A204.1 (cell line): Measurements from ENCODE around the gene OGFR.

Experiments
- FAIRE-seq: peaks from 2 replicates; lab custom pipeline; 2012; peaks lifted over from hg19 to GRCh38; lab: Jason Lieb, UNC

OGFR gene

DNA sequence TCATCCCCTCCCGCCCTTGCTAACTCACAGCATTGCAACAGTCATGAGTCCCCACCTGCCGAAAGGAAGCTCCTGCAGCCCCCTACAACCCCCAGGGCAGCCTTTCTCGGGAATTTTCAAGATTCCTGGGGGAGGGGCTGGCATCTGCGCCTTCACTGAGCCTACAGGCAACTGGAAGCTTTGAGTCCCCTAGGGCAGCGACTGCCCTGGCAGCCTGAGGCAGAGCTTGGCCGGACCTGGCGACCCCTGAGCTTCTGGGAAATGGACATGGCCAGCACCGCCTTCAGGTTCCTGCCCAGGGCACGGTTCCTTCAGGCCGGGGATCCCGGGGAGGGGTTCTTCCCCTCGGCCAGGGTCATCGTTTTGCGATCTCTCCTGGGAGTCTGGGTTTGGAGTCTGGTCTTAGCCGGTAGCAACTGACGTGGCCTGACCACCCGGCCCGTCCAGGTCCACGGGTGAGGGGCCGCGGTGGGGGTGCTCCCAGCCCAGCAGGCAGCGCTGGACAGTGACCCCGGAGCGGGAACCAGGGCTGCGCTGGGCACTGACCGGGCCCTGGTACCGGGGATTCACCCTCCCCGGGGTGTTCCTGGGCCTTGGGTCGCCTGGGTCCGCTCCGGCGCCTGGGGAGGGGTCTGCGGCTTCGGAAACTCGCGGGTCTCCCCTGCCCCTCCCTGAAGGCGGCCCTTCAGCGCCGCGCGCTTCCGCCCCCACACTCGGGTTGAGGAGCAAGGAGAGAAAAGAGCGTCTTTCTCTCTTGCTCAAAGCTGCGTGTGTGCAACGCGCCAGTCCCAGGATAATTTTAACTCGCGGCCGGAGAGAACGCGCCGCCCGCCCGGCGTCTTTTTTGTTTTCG, 11.6 kb downstream of the OGFR start:
- no peak for FAIRE-seq

DNA sequence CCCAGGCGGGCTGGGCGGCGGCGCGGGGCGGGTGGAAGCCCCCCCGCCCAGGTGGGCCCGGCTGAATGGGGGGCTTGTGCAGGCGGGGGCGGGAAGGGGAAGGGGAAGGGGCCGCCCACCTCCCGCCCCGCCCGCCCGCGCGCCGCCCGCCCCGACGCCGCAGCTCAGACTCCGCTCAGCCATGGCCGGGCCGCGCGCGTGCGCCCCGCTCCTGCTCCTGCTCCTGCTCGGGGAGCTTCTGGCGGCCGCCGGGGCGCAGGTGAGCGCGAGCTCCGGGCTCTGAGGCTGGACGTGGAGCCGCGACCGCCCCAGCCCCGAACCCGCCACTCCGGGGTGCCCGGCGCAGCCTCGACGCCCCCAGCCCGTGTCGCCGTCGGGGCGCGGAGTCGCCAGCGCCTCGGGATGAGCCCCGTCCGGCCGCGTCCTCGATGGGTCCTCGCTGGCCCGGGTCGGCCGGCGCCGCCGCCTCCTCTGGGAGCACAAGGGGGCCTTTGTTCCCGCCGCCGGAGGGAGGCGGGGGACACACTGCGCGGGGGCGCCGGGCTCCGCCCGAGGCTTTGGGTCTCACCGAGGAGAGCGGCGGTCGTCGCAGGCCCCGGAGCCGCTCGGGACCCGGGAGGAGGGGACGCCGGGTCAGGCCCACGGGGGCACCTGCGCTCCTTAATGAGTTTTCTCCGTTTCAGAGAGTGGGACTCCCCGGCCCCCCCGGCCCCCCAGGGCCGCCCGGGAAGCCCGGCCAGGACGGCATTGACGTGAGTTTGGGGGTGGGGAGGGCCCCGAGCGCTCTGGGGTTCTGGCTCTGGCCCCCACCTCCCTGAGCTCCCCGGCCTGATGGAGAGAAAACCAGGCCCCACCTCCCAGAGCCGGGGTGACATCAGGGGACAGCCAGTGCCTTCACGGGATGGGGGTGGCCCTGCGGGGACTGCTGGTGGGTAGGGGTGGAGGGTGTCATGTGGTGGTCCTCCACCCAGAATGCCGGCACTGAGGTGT, 12.5 kb downstream of the OGFR start, which contains the start of gene COL9A3:
TSS of gene COL9A3 (plus strand) at position 167 of the 990 bp plus-strand sequence. CDS start at position 182, 15 bp downstream.
- FAIRE-seq, result no peak

DNA sequence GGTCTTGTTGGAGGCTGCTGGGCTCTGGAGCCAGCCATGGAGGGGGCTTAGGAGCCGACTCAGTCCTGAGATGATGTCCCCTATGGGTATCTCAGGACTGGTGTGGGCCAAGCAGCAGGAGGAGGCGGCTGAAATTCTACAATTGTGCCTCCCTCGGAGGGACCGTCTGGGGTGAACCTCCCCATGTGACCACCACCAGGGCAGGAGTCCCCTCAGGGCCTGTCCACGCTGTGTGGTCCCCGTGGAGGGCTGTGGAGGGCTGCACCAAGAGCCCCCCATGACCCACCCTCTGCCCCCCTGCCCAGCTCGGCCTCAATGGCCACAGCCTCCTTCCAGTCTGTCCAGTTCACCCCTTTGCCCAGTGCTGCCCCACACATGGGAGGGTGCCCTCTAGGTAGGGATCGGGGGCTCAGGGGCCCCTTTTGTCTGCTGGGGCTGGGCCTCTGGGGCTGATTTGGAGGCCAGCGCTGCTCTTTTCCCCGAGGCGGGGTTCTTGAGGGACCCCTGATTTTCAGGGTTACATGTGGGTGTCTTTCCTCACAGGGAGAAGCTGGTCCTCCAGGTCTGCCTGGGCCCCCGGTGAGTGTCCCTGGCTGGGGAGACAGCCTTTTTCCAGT, 13.4 kb downstream of the OGFR start:
- no peak for FAIRE-seq

DNA sequence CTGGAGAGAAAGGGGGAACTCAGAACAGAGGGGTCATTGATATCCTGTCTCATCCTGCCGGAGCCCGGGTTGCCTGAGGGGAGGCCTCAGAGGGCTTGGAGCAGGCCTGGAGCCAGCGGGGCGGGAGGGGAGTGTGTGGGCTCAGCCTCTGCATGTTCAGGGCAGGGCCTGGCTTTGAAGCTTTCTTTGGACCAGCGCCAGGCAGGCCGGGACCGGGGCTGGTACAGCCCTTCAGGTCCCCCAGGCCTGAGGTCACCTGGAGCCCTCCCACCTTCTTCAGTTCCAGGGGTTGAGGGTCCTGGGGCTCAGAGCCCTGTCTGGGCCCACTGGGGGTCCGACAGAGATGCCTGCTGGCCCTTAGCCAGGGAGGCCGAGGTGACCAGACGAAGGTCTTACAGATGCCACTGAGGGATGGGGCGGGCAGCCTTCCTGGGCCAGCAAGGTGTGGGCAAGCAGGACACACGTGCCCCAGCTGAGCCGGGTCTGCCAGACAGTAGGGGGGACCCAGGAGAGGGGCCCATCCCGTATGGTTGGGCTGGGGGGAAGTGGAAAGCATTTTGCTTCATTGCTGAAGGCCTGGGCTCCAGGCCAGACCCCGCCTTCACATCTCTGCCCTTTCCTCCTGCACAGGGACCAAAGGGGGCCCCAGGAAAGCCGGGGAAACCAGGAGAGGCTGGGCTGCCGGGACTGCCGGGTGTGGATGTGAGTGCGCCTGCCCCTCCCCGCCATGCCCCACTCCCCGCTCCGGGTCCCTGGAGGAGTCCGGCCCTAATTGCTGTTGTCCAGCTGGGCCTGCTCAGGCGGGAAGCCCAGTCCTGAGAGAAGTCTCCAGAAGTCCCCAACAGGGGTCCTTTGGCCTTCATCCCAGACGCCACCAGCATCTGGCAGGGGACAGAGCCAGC, 14.2 kb downstream of the OGFR start:
- FAIRE-seq, result no peak

DNA sequence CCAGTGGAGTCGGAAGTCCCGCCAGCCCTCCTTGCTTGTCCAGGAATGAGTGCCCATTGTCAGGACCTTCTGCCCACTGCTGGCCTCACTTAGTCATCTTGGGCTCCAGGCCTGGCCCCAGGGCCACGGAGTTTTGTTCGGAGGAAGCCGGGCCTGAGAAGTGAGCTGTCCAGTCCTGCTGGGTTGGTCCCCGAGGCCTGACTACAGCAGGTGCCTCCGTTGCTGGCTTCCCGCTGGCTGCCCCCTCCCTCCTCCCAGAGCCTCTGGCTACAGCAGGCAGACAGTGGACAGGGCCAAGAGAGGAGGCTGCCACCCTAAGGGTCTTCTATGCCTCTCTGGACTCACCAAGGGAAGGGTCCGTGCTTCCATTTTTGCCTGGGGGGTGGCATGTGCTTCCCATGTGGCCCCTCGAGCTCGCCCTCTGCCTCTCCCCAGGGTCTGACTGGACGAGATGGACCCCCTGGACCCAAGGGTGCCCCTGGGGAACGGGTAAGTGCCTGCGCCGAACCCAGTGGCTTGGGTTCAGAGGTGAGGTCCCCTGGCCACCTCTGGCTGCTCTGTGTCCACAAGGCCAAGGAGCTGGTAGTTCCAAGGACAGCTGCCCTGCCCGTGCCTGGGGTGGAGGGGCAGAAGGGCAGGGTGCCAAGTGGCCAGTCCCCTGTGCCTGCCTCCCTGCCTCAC, 15.0 kb downstream of the OGFR start:
- no peak for FAIRE-seq

DNA sequence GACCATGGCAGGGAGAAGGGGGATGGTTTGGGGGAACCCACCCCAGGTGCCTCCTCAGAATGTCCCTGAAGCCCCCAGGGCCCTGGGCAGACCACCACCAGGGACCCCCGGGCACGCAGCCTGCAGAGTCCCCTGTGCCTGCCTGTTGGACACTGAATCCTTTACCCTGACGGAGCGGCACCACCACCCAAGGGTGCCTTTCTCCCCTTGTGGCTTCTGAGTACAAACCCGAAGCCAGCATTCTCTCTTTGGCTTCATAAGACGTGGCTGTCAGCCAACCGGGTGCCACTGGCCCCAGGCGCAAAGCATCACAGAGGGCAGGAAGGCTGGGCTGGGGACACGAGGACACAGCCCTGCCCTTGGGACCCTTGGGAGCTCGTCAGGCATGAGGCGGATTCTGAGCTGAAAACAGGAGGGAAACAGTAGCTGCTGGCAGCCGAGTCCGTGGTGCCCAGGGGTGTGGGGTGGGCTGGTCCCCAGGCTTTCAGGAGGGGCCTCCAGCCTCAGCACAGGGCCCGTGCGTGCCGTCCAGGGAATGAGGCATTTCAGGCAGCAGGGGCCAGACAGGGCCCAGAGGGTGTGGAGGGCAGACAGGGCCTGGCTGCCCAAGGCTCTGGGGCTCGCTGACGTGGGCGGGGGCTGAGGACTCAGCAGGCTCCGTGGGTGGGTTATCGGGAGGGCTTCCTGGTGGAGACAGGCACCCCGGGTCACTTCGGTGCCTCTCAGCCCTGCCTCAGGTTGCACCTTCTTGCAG, 15.8 kb downstream of the OGFR start:
- no peak for FAIRE-seq

DNA sequence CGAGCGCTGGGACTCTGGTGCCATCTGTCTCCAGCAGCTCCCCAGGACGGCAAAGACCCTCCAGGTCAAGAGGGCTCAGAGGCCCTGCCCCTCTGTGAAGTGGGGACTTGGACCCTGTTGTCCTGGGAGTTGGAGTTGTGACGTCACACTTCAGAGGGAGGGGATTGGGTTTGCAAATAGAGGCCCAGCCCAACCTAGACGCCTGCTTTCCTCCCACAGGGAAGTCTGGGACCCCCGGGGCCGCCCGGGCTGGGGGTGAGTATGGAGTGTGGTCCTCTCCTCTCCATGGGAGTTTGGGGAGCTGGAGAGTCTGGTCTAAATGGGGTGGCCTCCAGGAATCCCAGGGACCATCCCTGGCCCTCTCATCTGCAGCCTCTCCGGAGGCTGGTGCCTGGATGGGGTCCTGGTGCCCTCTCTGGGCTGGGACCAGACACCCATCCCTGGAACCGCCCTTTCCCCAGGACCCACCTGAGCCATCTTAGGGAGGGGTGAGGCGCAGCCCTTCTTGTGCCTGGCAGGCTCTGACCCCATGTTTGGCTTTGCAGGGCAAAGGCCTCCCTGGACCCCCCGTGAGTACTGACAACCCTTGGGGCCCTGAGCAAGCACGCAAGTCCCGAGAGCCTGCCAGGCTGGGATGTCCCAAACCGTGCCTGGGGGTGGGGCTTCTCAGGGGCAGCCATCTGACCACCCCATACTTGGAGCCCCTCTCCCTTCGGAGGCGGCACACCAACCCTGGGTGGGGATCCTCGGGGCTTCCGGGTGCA, 16.5 kb downstream of the OGFR start:
- no peak for FAIRE-seq

DNA sequence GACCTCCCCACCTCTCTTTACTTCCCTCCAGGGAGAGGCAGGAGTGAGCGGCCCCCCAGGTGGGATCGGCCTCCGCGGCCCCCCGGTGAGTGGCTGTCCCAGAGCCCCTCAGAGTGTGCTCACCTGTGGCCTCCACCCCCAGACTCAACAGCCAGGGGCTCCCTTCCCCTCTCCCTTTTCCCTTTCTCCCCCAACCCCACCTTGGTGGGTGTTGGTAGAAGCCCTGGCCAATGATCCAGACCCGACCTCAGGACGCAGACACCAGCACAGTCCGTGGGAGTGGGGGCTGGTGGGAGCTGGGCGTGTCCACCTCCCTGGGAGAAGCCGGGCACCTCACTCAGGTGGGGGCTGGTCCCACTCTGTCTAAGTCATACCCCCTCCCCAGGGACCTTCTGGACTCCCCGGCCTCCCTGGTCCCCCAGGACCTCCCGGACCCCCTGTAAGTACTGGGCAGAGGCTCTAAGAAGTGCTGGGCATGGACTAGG, 17.1 kb downstream of the OGFR start:
- no peak for FAIRE-seq

DNA sequence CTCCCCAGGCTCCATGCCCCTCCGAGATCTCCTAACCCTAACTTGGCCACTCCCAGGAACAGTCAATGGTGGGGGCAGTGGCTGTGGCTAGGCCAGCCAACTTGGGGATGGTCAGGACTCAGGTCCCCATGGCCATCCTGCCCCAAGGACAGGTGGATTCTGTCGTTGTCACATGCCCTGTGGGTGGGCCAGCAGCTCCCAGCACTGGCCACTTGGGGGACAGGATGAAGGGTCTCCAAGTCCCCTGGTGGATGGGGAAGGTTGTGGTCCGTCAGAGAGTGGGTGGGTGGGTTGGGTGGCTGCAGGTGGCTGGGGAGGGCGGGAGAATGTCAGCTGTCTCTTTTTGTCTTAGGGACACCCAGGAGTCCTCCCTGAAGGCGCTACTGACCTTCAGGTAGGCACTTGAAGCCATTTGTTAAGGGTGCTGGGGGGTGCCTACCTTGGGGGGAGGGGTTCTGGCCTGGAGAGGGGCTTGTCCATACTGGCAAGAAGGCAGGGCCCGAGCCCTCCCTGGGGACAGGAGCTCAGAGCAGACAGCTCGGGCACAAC, 17.7 kb downstream of the OGFR start:
- no peak for FAIRE-seq

DNA sequence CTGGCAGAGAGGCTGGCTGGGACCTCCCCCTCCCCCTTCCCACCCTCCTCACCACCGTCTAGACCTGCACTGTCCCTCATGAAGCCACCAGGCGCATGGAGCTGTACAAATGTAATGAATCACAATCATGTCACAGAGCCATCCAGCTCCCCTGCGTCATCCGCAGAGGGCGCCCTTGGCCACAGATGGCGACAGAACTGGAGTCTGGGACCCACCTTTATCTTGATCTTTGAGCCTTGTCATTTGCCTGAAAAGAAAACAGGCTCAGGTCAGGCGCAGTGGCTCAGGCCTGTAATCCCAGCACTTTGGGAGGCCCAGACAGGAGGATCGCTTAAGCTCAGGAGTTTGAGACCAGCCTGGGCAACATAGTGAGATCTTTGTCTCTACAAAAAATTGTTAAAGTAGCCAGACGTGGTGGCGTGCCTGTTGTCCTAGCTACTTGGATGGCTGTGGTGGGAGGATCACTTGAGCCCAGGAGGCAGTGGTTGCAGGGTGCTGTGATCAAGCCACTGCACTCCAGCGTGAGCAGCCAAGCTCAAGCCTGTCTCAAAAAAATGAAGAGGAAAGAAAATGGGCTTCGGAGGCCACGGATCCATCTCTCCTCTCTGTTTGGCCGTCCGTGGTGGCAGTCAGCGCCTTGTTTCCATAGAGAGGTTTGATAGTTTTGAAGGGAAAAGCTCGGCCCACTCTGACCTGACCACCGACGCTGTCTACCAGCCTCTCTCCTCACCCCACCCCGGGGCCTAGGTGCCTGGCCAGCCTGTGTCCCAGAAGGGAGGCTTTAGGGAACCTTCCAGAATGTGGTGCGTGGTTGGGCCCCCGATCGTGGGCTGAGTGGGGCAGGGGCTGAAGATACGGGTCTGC, 18.4 kb downstream of the OGFR start:
- FAIRE-seq, result no peak

DNA sequence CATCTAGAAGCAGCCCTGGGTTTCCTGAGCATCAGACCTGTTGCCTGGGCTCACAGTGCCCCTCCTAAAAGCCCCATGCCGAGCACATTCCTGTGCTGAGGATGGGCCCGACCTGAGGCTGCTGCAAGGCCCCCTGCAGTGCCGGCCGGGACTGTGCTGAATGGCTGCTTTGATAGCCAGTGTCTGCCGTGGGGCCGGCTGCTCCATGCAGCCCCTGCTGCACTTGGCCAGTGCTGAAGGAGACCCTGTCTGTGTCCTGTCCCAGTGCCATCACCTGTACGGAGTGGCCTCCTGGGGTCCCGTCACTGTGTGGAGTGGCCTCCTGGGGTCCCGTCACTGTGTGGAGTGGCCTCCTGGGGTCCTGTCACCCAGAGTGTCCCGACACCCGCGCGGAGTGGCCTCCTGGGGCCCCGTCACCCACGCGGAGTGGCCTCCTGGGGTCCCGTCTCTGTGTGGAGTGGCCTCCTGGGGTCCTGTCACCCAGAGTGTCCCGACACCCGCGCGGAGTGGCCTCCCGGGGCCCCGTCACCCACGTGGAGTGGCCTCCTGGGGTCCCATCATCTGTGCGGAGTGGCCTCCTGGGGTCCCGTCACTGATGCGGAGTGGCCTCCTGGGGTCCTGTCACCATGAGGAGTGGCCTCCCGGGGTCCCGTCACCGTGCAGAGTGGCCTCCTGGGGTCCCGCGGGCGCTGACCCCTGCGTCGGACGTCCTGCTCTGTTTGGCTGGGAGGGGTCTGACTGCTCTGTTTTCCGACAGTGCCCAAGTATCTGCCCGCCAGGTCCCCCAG, 19.2 kb downstream of the OGFR start:
- no peak for FAIRE-seq

DNA sequence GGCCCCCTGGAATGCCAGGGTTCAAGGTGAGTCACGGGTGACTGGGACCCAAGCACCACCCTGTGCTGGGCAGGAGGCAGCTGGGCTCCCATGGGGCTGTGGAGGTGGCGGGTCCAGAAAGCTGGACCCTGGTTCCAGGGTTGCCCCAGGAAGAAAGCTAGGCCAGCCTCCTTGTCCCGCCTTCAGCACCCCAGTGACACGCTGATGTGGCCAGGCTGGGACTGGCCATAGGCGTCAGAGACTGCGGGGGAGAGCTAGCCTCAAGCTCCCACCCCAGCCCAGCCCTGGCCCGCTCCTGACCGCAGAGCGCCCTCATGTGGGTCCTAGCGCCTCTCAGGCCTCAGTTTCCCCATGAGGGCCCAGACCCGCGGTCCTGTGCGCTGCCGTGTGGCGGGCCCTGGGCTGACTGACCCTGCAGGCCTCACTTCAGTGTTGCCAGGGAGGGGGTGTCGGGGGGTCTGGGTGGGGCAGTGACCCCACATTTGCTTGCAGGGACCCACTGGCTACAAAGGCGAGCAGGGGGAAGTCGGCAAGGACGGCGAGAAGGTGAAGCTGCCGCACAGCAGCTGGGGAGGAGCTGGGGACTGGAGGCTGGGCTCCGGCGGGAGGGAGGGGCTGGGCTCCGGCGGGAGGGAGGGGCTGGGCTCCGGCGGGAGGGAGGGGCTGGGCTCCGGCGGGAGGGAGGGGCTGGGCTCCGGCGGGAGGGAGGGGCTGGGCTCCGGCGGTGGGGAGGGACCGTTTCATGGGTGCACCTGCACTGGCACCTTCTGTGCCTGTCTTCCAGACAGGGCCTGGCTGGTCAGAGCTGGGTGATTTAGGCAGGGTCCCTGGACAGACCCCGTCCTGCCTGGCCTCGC, 20.1 kb downstream of the OGFR start:
- FAIRE-seq, result no peak

DNA sequence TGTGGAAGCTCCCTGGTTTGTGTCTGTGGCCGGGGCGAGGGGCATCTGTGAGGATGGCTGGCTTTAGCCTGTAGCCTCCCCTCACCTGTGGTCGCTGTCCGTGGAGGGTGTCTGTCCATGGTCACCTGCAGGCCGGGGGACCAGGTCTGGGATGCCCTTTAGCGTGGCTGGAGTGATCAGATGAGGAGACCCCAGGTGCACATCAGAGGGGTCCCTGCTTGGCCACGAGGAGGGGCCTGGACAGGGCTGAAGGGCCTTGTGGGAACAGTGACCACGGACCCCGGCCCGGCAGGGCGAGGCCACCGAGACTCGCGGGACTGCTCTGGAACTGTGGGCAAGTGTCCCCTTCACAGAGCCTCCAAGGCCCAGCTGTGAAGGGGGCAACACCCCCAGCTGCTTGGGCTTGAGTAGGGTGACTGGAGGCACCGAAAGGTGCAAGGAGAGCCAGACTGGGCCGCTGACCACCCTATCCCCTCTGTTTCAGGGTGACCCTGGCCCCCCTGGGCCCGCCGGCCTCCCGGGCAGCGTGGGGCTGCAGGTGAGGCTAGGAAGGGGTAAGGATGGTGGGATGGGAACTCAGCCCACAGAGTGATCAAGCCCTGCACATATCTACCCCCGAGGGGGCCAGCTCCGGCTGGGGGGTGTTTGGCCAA, 20.8 kb downstream of the OGFR start:
- FAIRE-seq, result no peak

DNA sequence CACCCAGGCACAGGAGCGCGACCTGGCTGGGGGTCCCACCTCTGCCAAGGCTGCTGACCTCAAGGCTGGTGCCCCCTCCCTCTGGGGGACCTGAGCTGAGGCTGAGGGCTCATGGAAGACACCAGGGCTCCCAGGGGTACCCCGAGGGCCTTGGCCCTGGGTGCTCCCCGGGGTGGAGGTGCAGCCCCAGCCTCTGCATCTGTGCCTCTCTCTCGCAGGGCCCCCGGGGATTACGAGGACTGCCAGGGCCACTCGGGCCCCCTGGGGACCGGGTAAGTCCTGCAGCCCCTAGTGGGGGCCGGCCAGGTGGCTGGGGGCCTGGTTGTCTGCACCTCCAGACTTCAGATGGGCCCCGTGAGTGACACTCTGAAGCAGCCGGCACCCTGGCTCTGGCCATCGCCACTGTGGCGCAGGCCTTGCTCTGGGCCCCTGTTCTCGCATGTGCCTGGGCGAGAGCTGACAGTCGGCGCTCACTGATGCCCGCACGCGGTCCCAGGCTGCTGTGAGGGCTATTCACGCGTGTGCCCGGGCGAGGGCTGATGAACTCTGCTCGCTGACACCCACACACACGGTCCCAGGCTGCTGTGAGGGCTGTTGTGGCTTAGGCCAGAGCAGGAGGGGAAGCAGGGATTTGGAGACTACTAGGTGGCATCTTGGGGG, 21.5 kb downstream of the OGFR start:
- FAIRE-seq, result no peak
